ENCODE measurements around the gene GALNT17.

Gene GALNT17

GRCh38 chr7:71165708-71166107 lies 33.8 kb downstream of the GALNT17 start:
- no peaks in the 10 kb centered on the region for H4K20me1 ChIP-seq (ENCODE audit: insufficient read depth, low read length)
- H3K9me3 ChIP-seq (replicated peaks; ENCODE audit: insufficient read depth, low read length) = no peaks in the 10 kb centered on the region
- no peaks in the 10 kb centered on the region for H3K9me2 ChIP-seq (replicated peaks; ENCODE audit: insufficient read depth, low read length)
- H3K4me2 ChIP-seq (ENCODE audit: low read depth, low read length) = no peak overlapping the region
- no peak overlapping the region for H2AFZ ChIP-seq (ENCODE audit: low read length)
- no peak for DNase-seq
- no peaks in the 10 kb centered on the region for H3F3A ChIP-seq (ENCODE audit: insufficient read depth, low read length)
- H3K27me3 ChIP-seq (replicated peaks; ENCODE audit: insufficient read depth, low read length) = no peaks in the 10 kb centered on the region
- H3K36me3 ChIP-seq (replicated peaks; ENCODE audit: insufficient read depth, low read length) = no peaks in the 10 kb centered on the region
- no peaks in the 10 kb centered on the region for H3K79me2 ChIP-seq (ENCODE audit: low read length)
- TF ChIP-seq EZH2phosphoT487 (IDR thresholded peaks at IDR 0.05; ENCODE audit: low read length) (no peak), EZH2 (optimal IDR thresholded peaks at IDR 0.05; ENCODE audit: low read depth, low read length) (no peak), CTCF (IDR thresholded peaks at IDR 0.05; ENCODE audit: low read length) (no peak)
- no peak overlapping the region for H3K9ac ChIP-seq (ENCODE audit: low read length)
- H3K4me1 ChIP-seq (ENCODE audit: low read length) = no peaks in the 10 kb centered on the region
- H3K4me3 ChIP-seq (ENCODE audit: low read length) = no peak overlapping the region
- H3K27ac ChIP-seq (ENCODE audit: low read length) = no peak overlapping the region

GRCh38 chr7:71171476-71171875 lies 39.5 kb downstream of the GALNT17 start:
- Histone ChIP-seq H3K27me3 (replicated peaks; ENCODE audit: insufficient read depth, low read length) (no peaks in the 10 kb centered on the region), H3K9me2 (replicated peaks; ENCODE audit: insufficient read depth, low read length) (no peaks in the 10 kb centered on the region), H3K4me2 (ENCODE audit: low read depth, low read length) (no peak overlapping the region), H3K36me3 (replicated peaks; ENCODE audit: insufficient read depth, low read length) (no peaks in the 10 kb centered on the region), H3F3A (ENCODE audit: insufficient read depth, low read length) (no peaks in the 10 kb centered on the region), H3K9ac (ENCODE audit: low read length) (no peak overlapping the region), H3K79me2 (ENCODE audit: low read length) (no peaks in the 10 kb centered on the region), H3K27ac (ENCODE audit: low read length) (no peak overlapping the region), H3K9me3 (replicated peaks; ENCODE audit: insufficient read depth, low read length) (no peaks in the 10 kb centered on the region), H3K4me3 (ENCODE audit: low read length) (no peak overlapping the region), H4K20me1 (ENCODE audit: insufficient read depth, low read length) (no peaks in the 10 kb centered on the region), H3K4me1 (ENCODE audit: low read length) (no peaks in the 10 kb centered on the region), H2AFZ (ENCODE audit: low read length) (no peak overlapping the region)
- DNase-seq = no peak
- TF ChIP-seq CTCF (IDR thresholded peaks at IDR 0.05; ENCODE audit: low read length) = no peak
- no peak for TF ChIP-seq EZH2 (optimal IDR thresholded peaks at IDR 0.05; ENCODE audit: low read depth, low read length)
- TF ChIP-seq EZH2phosphoT487 (IDR thresholded peaks at IDR 0.05; ENCODE audit: low read length) = no peak

- Histone ChIP-seq H3K4me1 (ENCODE audit: low read length) (no peaks in the 10 kb centered on the region), H3F3A (ENCODE audit: insufficient read depth, low read length) (no peaks in the 10 kb centered on the region), H3K4me2 (ENCODE audit: low read depth, low read length) (no peak overlapping the region), H3K4me3 (ENCODE audit: low read length) (no peak overlapping the region), H3K9me3 (replicated peaks; ENCODE audit: insufficient read depth, low read length) (no peaks in the 10 kb centered on the region), H3K27me3 (replicated peaks; ENCODE audit: insufficient read depth, low read length) (no peaks in the 10 kb centered on the region), H3K79me2 (ENCODE audit: low read length) (no peaks in the 10 kb centered on the region), H2AFZ (ENCODE audit: low read length) (no peak overlapping the region), H3K9ac (ENCODE audit: low read length) (no peak overlapping the region), H3K9me2 (replicated peaks; ENCODE audit: insufficient read depth, low read length) (no peaks in the 10 kb centered on the region), H3K27ac (ENCODE audit: low read length) (no peak overlapping the region), H3K36me3 (replicated peaks; ENCODE audit: insufficient read depth, low read length) (no peaks in the 10 kb centered on the region), H4K20me1 (ENCODE audit: insufficient read depth, low read length) (no peaks in the 10 kb centered on the region)
- no peak for TF ChIP-seq CTCF (IDR thresholded peaks at IDR 0.05; ENCODE audit: low read length)
- TF ChIP-seq EZH2phosphoT487 (IDR thresholded peaks at IDR 0.05; ENCODE audit: low read length) = no peak
- TF ChIP-seq EZH2 (optimal IDR thresholded peaks at IDR 0.05; ENCODE audit: low read depth, low read length) = no peak
- DNase-seq = no peak
These were observed 42.0 kb downstream of the GALNT17 start for GRCh38 chr7:71173955-71174354.
